HCT116 (cell line): ENCODE results near the gene PRKAG1. TPM values are rescaled to one million over a fixed set of nuclear protein-coding genes. Genes with fewer than 3 reads are reported as not detected.

ENCODE experiments used
- ATAC-seq: fragments of 200-7000 bp; cut with Tn5 transposase; 2 replicates; pipeline ENCODE4 v1.9.1; 2020; ENCODE audit warnings: mild to moderate bottlenecking, moderate library complexity
- BruUV-seq: library from RNA; stranded (reverse); fragments of 400-500 nt; replicated peaks from 2 replicates; lab custom pipeline; 2021; lab: Mats Ljungman, UMichigan
- CTCF ChIA-PET: fragments of 300-600 bp; sonication (Branson Sonifier 250); formaldehyde crosslinking; loops from one replicate; lab custom pipeline; 2021; ENCODE audit warnings: antibody characterized with exemption; lab: Charles Lee
- POLR2A ChIA-PET: fragments of 300-600, 350-600 bp; sonication (Branson Sonifier 250); formaldehyde crosslinking; loops from one replicate; lab custom pipeline; 2021; ENCODE audit warnings: antibody characterized with exemption; lab: Charles Lee
- RAD21 ChIA-PET, 2 experiments: fragments of 300-600 bp; sonication (Branson Sonifier 250); formaldehyde crosslinking; loops; one replicate each; lab custom pipeline; 2023; ENCODE audit warnings: low total read pairs in 2 of 2; ENCODE audit not compliant: uncharacterized antibody in 2 of 2, unreplicated experiment in 2 of 2, low non-redundant PET in 1 of 2; lab: Charles Lee
- DNase-seq: peaks from one replicate; pipeline ENCODE4 v3.0.0-alpha.2; 2010; ENCODE audit warnings: low read depth, low spot score
- H2AFZ ChIP-seq: fragments of 200-600 bp; shearing (Covaris generic), sonication (generic); 2 replicates; pipeline ENCODE4 v1.6.1; 2017; ENCODE audit warnings: low read depth, mixed run types, mixed read lengths, antibody characterized with exemption, low read length; ENCODE audit not compliant: poor library complexity, severe bottlenecking
- H3K27ac ChIP-seq: 2 replicates; pipeline ENCODE4 v1.5.1; 2012; ENCODE audit warnings: low read depth, low read length
- H3K27me3 ChIP-seq: fragments of 200-600 bp; sonication (generic); 2 replicates; pipeline ENCODE4 v1.6.1; 2016; ENCODE audit warnings: mixed run types, low read length, mixed read lengths; ENCODE audit not compliant: insufficient read depth
- H3K36me3 ChIP-seq, 2 experiments: fragments of 200-500 bp in 1 of 2; fragments of 200-600 bp in 1 of 2; sonication (Bioruptor generic) in 1 of 2; sonication (generic) in 1 of 2; 2 replicates each; pipeline versions ENCODE4 v1.5.1 to v1.6.1; 2014 to 2016; ENCODE audit warnings: low read length in 2 of 2, inconsistent platforms in 1 of 2, mixed read lengths in 1 of 2, mixed run types in 1 of 2; ENCODE audit not compliant: insufficient read depth in 2 of 2, control insufficient read depth in 1 of 2
- H3K4me1 ChIP-seq, 2 experiments: fragments of 200-600 bp in 1 of 2; sonication (generic) in 1 of 2; 2 replicates each; pipeline versions ENCODE4 v1.5.1 to v1.6.1; 2012 to 2017; ENCODE audit warnings: low read length in 2 of 2, inconsistent platforms in 1 of 2, mild to moderate bottlenecking in 1 of 2, mixed read lengths in 1 of 2, mixed run types in 1 of 2, moderate library complexity in 1 of 2; ENCODE audit not compliant: insufficient read depth in 2 of 2, control insufficient read depth in 1 of 2
- H3K4me2 ChIP-seq: fragments of 200-600 bp; sonication (generic); 2 replicates; pipeline ENCODE4 v1.6.1; 2017; ENCODE audit warnings: mixed run types, low read length, mixed read lengths
- H3K4me3 ChIP-seq, 2 experiments: fragments of 200-600 bp in 1 of 2; sonication (generic) in 1 of 2; replicated peaks in 1 of 2; 2 replicates each; pipeline ENCODE4 v1.5.1; 2011 to 2016; ENCODE audit warnings: low read length in 2 of 2, control low read depth in 1 of 2, low read depth in 1 of 2, mild to moderate bottlenecking in 1 of 2, mixed read lengths in 1 of 2, mixed run types in 1 of 2
- H3K79me2 ChIP-seq: fragments of 200-600 bp; sonication (generic); 2 replicates; pipeline ENCODE4 v1.6.1; 2017; ENCODE audit warnings: mild to moderate bottlenecking, mixed run types, low read length, moderate library complexity, mixed read lengths; ENCODE audit not compliant: insufficient read depth
- H3K9ac ChIP-seq: fragments of 200-600 bp; sonication (generic); 2 replicates; pipeline ENCODE4 v1.6.1; 2016; ENCODE audit warnings: low read length, mixed read lengths
- H3K9me2 ChIP-seq: fragments of 200-600 bp; sonication (generic), shearing (Covaris generic); 2 replicates; pipeline ENCODE4 v1.6.1; 2017; ENCODE audit warnings: mixed run types, mild to moderate bottlenecking, moderate library complexity; ENCODE audit not compliant: insufficient read depth
- H3K9me3 ChIP-seq, 2 experiments: fragments of 200-500 bp in 1 of 2; fragments of 200-600 bp in 1 of 2; sonication (Bioruptor generic) in 1 of 2; sonication (generic) in 1 of 2; 2 replicates each; pipeline ENCODE4 v1.6.1; 2014 to 2017; ENCODE audit warnings: low read length in 2 of 2, mixed read lengths in 2 of 2, inconsistent platforms in 1 of 2, low read depth in 1 of 2, mild to moderate bottlenecking in 1 of 2, mixed run types in 1 of 2, moderate library complexity in 1 of 2; ENCODE audit not compliant: control insufficient read depth in 1 of 2, insufficient read depth in 1 of 2
- H4K20me1 ChIP-seq: fragments of 200-600 bp; sonication (generic), shearing (Covaris generic); 2 replicates; pipeline ENCODE4 v1.6.1; 2017; ENCODE audit warnings: mixed run types, mild to moderate bottlenecking, moderate library complexity; ENCODE audit not compliant: insufficient read depth
- ATF3 ChIP-seq: IDR thresholded peaks from 2 replicates; pipeline ENCODE4 v1.6.1; 2012
- CBX3 ChIP-seq: IDR thresholded peaks from 2 replicates; pipeline ENCODE4 v1.6.1; 2012; ENCODE audit warnings: low read depth
- CEBPB ChIP-seq: IDR thresholded peaks from 2 replicates; pipeline ENCODE4 v1.6.1; 2012; ENCODE audit warnings: low read depth
- EZH2 ChIP-seq: fragments of 200-600 bp; sonication (generic); IDR thresholded peaks from 2 replicates; pipeline ENCODE4 v1.6.1; 2017; ENCODE audit warnings: antibody characterized with exemption, mixed run types
- EZH2phosphoT487 ChIP-seq: fragments of 200-600 bp; IDR thresholded peaks from 2 replicates; pipeline ENCODE4 v1.6.1; 2018; ENCODE audit warnings: antibody characterized with exemption, borderline replicate concordance
- JUND ChIP-seq: IDR thresholded peaks from 2 replicates; pipeline ENCODE4 v1.6.1; 2012
- REST ChIP-seq: IDR thresholded peaks from 2 replicates; pipeline ENCODE4 v1.6.1; 2012; ENCODE audit warnings: low read depth
- SIN3A ChIP-seq: IDR thresholded peaks from 2 replicates; pipeline ENCODE4 v1.6.1; 2012; ENCODE audit warnings: low read depth
- SP1 ChIP-seq: IDR thresholded peaks from 2 replicates; pipeline ENCODE4 v1.6.1; 2012; ENCODE audit warnings: low read depth
- SRF ChIP-seq: IDR thresholded peaks from 2 replicates; pipeline ENCODE4 v1.6.1; 2012; ENCODE audit warnings: low read depth
- TCF7L2 ChIP-seq: IDR thresholded peaks from 2 replicates; pipeline ENCODE4 v1.7.0; 2011; ENCODE audit warnings: borderline replicate concordance, inconsistent platforms; ENCODE audit not compliant: insufficient read depth, insufficient read length; ENCODE audit errors: extremely low read depth
- ZBTB33 ChIP-seq: IDR thresholded peaks from 2 replicates; pipeline ENCODE4 v1.6.1; 2011; ENCODE audit warnings: mild to moderate bottlenecking, low read length, moderate library complexity; ENCODE audit not compliant: insufficient replicate concordance; ENCODE audit errors: extremely low read depth
- ZNF274 ChIP-seq: fragments of 200-500 bp; sonication (Bioruptor generic); IDR thresholded peaks from 2 replicates; pipeline ENCODE4 v1.6.1; 2014; ENCODE audit warnings: mild to moderate bottlenecking, low read depth, low read length, inconsistent platforms
- intact Hi-C: fragments of 100-400 bp; cut with micrococcal nuclease; formaldehyde crosslinking; loops from 2 replicates; pipeline ENCODE4 v1.10.0; 2022
- total RNA-seq: library from RNA; stranded (reverse); gene quantifications from one replicate; pipeline ENCODE4 v1.2.1, GENCODE V29; 2021; ENCODE audit not compliant: unreplicated experiment

PRKAG1 gene
- total RNA-seq, 1 experiment from 2014 or later: 64.6 TPM

GRCh38 chr12:49036029-49036428 is 17.5 kb upstream of the PRKAG1 start:
- Histone ChIP-seq H3K4me2 (no peak overlapping the region), H3K4me1 (no peaks in the 10 kb centered on the region), H3K4me3 (no peak overlapping the region), H2AFZ (no peak overlapping the region), H3K9me2 (no peaks in the 10 kb centered on the region), H3K9me3 (no peaks in the 10 kb centered on the region), H3K9ac (no peak overlapping the region), H3K36me3 (peaks cover 44 to 71% of the 10 kb centered on the region in 2 experiments), H3K27me3 (no peaks in the 10 kb centered on the region), H3K27ac (no peak overlapping the region), H3K79me2 (no peaks in the 10 kb centered on the region), H4K20me1 (no peaks in the 10 kb centered on the region)
- DNase-seq: no peak
- TF ChIP-seq CEBPB (no peak), REST (no peak), ZNF274 (no peak), ZBTB33 (no peak), EZH2 (no peak), EZH2phosphoT487 (no peak), SRF (no peak), SP1 (no peak), JUND (no peak), TCF7L2 (no peak), SIN3A (no peak), CBX3 (no peak), ATF3 (no peak)
- POLR2A ChIA-PET: no interaction called here
- no TSS peak for BruUV-seq
- intact Hi-C loops: no loop called here
- CTCF ChIA-PET: interaction anchor here (1.1 kb wide), 1 partner anchor 8 kb away, joined by 4 read pairs; no protein-coding TSS in a partner anchor
- RAD21 ChIA-PET: no interaction called here
- no peak for ATAC-seq
